GM10266 (cell line): ENCODE measurements around the gene NAPB.

Source experiments
- DNase-seq: peaks from one replicate; pipeline ENCODE4 v3.0.0; 2012; ENCODE audit errors: extremely low spot score
- TF ChIP-seq, protein P1 (sequence below): IDR thresholded peaks from 2 replicates; pipeline ENCODE4 v1.5.1; 2012; ENCODE audit warnings: mild to moderate bottlenecking, low read depth; ENCODE audit not compliant: control insufficient read depth, insufficient read depth; ENCODE audit errors: missing control alignments

NAPB gene

DNA sequence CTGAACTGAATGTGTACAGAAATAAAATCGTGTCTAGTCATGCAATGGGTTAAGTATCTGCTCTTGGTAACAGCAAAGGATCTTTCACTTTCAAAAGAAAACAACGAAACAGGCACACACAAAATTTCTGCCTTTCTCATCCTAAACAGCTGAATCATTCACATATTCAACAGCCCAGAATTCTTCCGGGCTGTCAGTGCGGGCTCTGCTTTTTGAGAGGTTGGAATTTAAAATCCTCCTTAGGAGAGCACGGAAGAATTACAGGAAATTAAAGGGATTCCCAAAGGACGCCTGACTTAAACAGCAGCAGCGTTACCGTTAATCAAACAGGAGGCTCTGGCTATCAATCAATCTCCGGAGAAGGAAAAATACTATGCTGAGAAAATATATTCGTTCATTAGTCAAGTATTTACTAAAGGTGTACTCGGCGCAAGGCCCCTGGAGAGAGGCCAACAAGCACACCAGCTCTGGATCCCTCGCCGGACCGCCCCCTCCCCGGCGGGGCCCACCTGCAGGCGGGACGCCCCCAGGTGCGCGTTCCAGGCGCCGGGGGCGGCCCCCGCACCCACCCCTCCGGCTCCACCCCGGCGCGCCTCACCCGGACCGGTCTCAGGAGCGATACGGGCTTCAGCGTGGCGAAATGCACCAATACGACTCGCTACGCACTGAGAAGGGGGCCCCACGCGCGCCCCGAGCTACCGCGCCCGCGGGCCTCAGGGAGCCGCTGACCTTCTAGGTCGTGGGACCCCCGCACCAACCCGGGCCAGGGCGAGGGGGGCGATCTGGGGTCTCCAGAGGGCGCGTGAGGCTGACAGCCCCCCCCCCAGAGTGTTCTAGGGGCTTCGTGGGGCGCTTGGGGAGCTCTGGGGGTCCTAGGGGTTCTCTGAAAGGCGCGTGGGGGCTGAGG, 1.0 kb downstream of the NAPB start:
- peak; percentile 54 for DNase-seq
- TF ChIP-seq, protein P1, sequence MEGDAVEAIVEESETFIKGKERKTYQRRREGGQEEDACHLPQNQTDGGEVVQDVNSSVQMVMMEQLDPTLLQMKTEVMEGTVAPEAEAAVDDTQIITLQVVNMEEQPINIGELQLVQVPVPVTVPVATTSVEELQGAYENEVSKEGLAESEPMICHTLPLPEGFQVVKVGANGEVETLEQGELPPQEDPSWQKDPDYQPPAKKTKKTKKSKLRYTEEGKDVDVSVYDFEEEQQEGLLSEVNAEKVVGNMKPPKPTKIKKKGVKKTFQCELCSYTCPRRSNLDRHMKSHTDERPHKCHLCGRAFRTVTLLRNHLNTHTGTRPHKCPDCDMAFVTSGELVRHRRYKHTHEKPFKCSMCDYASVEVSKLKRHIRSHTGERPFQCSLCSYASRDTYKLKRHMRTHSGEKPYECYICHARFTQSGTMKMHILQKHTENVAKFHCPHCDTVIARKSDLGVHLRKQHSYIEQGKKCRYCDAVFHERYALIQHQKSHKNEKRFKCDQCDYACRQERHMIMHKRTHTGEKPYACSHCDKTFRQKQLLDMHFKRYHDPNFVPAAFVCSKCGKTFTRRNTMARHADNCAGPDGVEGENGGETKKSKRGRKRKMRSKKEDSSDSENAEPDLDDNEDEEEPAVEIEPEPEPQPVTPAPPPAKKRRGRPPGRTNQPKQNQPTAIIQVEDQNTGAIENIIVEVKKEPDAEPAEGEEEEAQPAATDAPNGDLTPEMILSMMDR: no peak

DNA sequence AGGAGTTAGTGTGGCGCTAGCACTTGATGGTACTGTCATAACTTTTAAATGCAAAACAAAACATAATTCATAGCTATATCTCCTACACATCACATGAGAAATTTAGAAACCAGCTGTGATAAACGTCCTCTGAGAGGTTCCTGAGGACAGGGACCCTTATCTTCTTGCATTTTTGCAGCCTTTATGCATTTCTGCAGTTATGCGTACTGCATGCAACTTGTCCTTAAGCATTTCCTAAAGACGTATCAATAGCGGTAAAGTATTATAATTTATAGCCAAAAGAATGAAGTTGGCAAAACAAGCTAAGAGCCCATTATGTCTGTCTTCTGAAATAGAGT, 1.7 kb downstream of the NAPB start:
- TF ChIP-seq, protein P1: no peak
- no peak for DNase-seq

DNA sequence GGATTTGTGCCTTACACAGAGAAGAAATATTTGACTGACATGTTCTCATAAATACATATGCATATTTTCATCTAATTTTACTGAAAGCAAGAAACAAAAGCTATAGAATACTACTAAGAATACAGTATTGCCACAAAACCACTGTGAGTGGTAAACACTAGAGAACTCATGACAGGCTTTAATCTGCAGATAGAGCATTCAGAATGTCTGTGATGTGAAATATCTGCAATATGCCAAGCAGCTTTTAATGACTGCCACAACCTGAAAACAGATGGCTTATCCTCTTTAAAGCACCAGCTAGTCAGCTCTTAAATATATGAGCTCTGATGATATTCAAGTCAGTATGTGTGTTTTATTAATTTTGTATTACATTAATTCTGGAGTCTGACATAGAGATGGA, 3.4 kb downstream of the NAPB start:
- TF ChIP-seq, protein P1: no peak
- no peak for DNase-seq

- TF ChIP-seq, protein P1: no peak
- no peak for DNase-seq
Measured at GRCh38 chr20:23415959-23416583, 5.2 kb downstream of the NAPB start.

GRCh38 chr20:23415555-23415954, 5.7 kb downstream of the NAPB start:
- TF ChIP-seq, protein P1: no peak
- no peak for DNase-seq

DNA sequence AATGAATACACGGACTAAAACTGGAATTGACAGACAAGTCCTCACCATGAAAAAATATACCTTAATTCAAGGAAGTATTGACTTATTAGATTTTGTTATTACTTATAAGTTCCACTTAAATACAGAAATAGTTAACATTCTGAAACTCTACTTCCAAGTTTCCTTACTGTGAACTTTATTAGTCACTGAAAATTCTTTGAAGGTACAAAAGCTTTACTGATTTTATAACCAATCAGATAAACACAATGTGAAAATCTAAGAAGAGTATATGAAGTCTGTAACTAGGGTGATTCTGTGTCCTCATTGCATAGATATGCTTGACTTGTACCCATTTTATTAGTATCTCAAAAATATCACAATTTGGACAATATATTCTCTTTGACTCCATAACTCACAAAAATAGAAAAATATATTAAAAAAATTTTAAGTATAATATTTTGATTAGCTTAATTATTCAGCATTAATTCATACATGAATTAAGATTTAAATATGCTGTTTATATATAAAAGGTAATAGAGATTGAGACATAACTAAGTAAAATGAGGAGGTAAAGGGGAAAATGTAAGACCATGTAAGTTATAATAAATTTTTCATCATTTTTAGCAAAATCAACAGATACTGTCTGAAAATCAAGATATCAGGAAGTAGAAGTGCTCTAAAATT, 6.6 kb downstream of the NAPB start:
- no peak for DNase-seq
- TF ChIP-seq, protein P1: no peak
